HUES48 (cell line): Measurements from ENCODE around the gene DTNBP1.

Source experiments
- H3K27ac ChIP-seq: one replicate; pipeline ENCODE4 v1.7.0; 2013; ENCODE audit warnings: low read depth, low read length, inconsistent platforms
- H3K27me3 ChIP-seq: 2 replicates; pipeline ENCODE4 v1.6.1; 2013; ENCODE audit warnings: mild to moderate bottlenecking, low read length; ENCODE audit not compliant: control insufficient read depth, insufficient read depth
- H3K36me3 ChIP-seq: 2 replicates; pipeline ENCODE4 v1.6.1; 2013; ENCODE audit warnings: low read length; ENCODE audit not compliant: control insufficient read depth, insufficient read depth
- H3K4me1 ChIP-seq: 2 replicates; pipeline ENCODE4 v1.6.1; 2013; ENCODE audit warnings: mild to moderate bottlenecking, low read length; ENCODE audit not compliant: control insufficient read depth, insufficient read depth
- H3K4me3 ChIP-seq: 2 replicates; pipeline ENCODE4 v1.5.1; 2013; ENCODE audit warnings: mild to moderate bottlenecking, low read depth, low read length
- H3K9ac ChIP-seq: 2 replicates; pipeline ENCODE4 v1.6.1; 2013; ENCODE audit warnings: mild to moderate bottlenecking, low read depth, low read length, moderate library complexity
- H3K9me3 ChIP-seq: 2 replicates; pipeline ENCODE4 v1.6.1; 2013; ENCODE audit warnings: low read length; ENCODE audit not compliant: control insufficient read depth, insufficient read depth

Gene DTNBP1

DNA sequence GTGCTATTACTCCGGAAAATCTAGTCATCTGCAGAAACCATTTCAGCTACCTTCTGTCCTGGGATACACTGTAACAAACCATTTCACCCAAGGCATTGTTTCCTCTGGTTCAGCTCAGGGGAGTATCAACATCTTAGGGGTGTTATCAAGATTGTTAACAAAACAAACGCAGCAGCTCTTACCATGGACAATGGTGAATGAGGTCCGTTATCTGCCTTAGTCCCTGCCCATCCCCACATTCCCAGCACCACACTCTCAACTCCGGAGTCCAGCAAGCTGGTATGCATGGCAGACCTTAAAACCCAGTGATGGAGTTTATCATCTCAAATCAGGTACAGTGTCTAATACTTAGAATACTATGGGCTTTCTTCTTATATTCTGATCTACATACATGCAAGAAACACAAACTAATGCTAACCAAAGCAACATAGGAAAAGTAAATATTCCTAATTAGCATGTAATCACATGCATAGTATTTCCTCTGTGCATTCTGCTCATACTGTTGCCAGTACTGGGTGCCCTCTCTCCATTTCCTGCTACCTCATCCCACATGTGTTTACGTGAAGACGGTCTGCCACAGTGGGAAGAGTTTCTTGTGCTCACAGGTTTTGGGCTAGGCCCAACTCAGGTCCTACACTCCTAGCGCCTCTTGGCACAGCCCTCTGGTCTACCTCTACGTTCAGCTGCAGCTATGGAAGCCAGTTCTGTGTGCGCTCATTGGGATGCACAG lies 123.9 kb downstream of the DTNBP1 start:
- H3K4me1 ChIP-seq, result no peaks in the 10 kb centered on the region
- H3K27ac ChIP-seq, result no peak overlapping the region
- no peaks in the 10 kb centered on the region for H3K36me3 ChIP-seq
- 0 out of 2 replicates have a peak, but pooled peaks cover 3% of the 10 kb centered on the region for H3K9me3 ChIP-seq
- no peak overlapping the region for H3K4me3 ChIP-seq
- no peaks in the 10 kb centered on the region for H3K27me3 ChIP-seq
- no peak overlapping the region for H3K9ac ChIP-seq

DNA sequence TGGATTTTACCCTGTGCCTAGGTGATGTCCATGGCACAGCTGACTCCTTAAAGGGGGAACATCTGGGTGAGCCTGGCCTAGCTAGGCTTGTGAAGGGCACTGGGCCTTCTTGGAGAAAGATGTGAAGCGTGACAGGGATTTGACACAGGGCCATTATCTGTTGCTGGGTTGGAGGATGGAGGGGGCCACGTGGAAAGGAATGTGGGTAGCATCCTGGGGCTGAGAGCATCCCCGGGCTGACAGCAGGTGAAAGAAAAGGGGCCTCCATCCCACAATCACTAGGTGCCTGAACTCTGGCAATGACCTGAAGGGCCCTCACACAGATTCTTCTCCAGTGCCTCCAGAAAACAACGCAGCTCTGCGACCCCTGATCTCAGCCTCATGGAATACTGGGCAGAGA lies 124.7 kb downstream of the DTNBP1 start:
- H3K4me3 ChIP-seq, result no peak overlapping the region
- no peaks in the 10 kb centered on the region for H3K4me1 ChIP-seq

DNA sequence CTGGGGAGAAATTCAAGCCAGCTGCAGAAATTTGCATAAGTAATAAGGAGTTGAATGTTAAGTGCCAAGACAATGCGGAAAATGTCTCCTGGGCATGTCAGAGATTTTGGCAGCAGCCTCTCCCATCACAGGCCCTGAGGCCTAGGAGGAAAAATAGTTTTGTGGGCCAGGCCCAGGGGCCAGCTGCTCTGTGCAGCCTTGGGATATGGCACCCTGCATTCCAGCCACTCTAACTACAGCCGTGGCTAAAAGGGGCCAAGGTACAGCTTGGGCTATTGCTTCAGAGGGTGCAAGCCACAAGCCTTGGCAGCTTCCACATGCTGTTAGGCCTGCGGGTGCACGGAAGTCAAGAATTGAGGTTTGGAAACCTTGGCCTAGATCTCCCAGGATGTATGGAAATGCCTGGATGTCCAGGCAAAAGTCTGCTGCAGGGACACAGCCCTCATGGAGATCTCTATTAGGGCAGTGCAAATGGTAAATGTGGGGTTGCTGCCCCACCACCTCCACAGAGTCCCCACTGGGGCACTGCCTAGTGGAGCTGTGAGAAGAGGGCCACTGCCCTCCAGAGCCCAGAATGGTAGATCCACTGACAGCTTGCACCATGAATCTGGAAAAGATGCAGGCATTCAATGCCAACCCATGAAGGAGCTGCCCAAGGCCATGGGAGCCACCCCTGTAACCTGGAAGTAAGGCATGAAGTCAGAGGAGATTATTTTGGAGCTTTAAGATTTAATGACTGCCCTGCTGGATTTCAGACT lies 126.5 kb downstream of the DTNBP1 start:
- Histone ChIP-seq H3K27ac (no peak overlapping the region), H3K4me1 (no peaks in the 10 kb centered on the region), H3K4me3 (no peak overlapping the region), H3K36me3 (peaks cover 4% of the 10 kb centered on the region), H3K27me3 (no peaks in the 10 kb centered on the region), H3K9me3 (no peaks in the 10 kb centered on the region), H3K9ac (no peak overlapping the region)

More for the DNA sequence above, 124.7 kb downstream of the DTNBP1 start:
- Histone ChIP-seq H3K9me3 (no peaks in the 10 kb centered on the region), H3K27me3 (no peaks in the 10 kb centered on the region), H3K27ac (no peak overlapping the region), H3K9ac (no peak overlapping the region), H3K36me3 (no peaks in the 10 kb centered on the region)

DNA sequence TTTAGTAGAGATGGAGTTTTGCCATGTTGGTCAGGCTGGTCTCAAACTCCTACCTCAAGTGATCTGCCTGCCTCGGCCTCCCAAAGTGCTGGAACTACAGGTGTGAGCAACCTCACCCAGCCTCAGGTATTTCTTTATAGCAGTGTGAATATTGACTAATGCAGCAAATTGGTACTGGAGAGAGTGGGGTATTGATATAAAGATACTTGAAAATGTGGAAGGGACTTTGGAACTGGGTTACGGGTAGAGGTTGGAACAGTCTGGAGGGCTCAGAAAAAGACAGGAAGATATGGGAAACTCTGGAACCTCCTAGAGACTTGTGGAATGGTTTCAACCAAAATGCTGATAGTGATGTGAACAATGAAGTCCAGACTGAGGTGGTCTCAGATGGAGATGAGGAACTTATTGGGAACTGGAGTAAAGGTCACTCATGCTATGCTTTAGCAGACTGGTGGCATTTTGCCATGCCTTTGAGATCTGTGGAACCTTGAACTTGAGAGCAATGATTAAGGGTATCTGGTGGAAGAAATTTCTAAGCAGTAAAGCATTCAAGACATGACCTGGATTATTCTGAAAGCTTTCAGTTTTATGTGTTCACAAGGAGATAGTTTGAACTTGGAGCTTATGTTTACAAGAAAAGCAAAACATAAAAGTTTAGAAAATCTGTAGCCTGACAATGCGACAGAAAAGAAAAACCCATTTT lies 127.2 kb downstream of the DTNBP1 start:
- no peaks in the 10 kb centered on the region for H3K9me3 ChIP-seq
- H3K4me3 ChIP-seq, result no peak overlapping the region
- H3K9ac ChIP-seq, result no peak overlapping the region
- peaks cover 4% of the 10 kb centered on the region for H3K36me3 ChIP-seq
- no peaks in the 10 kb centered on the region for H3K27me3 ChIP-seq
- no peaks in the 10 kb centered on the region for H3K4me1 ChIP-seq
- H3K27ac ChIP-seq, result no peak overlapping the region

DNA sequence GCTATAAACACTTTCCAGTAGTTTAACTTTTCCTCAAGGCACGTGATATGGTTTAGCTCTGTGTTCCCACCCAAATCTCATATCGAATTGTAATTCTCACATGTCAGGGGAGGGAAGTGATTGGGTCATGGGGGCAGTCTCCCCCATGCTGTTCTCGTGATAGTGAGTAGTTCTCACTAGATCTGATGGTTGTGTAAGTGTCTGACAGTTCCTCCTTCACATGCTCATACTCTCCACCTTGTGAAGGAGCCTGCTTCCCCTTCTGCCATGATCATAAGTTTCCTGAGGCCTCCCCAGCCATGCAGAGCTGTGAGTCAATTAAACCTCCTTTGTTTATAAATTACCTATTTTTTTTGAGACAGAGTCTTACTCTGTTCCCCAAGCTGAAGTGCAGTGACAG lies 127.9 kb downstream of the DTNBP1 start:
- Histone ChIP-seq H3K9me3 (no peaks in the 10 kb centered on the region), H3K27ac (no peak overlapping the region), H3K27me3 (no peaks in the 10 kb centered on the region), H3K36me3 (peaks cover 4% of the 10 kb centered on the region), H3K9ac (no peak overlapping the region), H3K4me3 (no peak overlapping the region), H3K4me1 (no peaks in the 10 kb centered on the region)

DNA sequence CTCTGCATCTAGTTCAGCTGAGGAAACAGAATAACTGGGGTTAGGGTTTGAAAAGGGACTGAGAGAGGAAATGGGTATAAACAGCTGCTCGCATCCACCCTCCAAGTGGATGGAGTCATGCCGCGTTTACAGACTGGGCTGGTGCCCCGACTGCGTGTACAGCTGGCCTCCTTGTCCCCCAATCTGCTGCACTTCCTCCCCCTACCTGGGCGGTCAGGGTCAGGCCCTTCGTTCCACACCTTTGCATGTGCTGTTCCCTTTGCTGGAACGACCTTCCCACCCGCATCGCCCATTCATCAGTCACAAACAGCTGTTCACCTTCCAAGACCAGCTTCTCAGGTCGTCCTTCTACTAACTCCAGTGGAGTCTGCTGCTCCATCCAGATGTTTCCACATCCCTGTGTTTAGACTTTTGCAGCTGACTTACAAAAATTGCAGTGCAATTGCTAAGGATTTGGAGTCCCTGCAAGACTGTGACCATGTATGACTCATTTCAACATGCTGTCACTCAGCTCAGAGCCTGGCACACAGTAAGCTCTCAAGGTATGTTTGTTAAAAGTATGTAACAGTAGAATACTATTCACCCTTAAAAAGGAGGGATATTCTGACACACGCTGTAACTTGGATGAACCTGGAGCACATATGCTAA lies 129.3 kb downstream of the DTNBP1 start:
- Histone ChIP-seq H3K9ac (no peak overlapping the region), H3K4me3 (no peak overlapping the region), H3K9me3 (no peaks in the 10 kb centered on the region), H3K4me1 (no peaks in the 10 kb centered on the region), H3K27ac (no peak overlapping the region), H3K36me3 (peaks cover 4% of the 10 kb centered on the region), H3K27me3 (no peaks in the 10 kb centered on the region)

DNA sequence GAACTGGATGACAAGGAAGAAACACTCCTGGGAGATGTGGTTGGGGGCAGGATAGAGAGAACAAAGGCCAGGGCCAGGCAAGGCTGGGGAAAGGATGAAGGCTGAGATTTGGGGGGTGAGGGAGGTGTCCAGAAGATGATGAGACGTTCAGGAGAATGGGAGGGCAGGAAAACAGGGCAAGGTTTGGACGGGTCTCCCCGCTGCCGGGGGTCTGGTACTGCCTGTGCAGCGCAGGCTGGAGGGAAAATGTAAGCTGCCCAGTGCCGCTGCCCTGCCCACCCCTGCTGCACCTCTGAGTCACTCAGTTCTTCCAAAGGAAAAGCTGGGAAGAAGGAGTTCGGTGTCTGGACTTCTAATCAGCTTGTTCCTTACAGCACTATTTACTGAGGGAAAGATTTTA lies 130.9 kb downstream of the DTNBP1 start:
- Histone ChIP-seq H3K36me3 (peaks cover 4% of the 10 kb centered on the region), H3K9ac (no peak overlapping the region), H3K9me3 (peaks cover 6% of the 10 kb centered on the region; the same call in 1 of the 2 replicates), H3K4me1 (no peaks in the 10 kb centered on the region), H3K27me3 (no peaks in the 10 kb centered on the region), H3K27ac (no peak overlapping the region), H3K4me3 (no peak overlapping the region)

DNA sequence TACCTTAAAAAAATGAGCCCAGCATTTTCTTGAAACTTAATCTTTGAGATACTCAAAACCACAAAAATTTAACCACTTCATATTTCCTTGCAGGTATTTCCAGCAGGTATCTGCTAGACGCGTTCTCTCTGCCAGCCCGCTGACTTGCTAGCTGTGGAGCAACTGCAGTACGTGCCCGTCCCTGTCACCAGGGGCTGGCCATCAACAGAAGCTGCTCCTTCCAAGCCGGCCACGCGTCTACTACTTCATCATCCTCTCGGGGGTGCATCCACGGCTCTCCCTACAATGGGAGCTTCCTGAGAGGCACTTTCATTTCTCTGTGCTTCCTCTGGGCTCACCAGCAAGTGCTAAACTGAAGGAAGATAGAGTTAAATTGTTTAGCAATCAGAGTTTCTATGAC lies 132.4 kb downstream of the DTNBP1 start:
- no peak overlapping the region for H3K9ac ChIP-seq
- peaks cover 4% of the 10 kb centered on the region for H3K36me3 ChIP-seq
- H3K4me1 ChIP-seq, result no peaks in the 10 kb centered on the region
- peaks cover 10% of the 10 kb centered on the region for H3K9me3 ChIP-seq
- H3K4me3 ChIP-seq, result no peak overlapping the region
- no peak overlapping the region for H3K27ac ChIP-seq
- no peaks in the 10 kb centered on the region for H3K27me3 ChIP-seq

DNA sequence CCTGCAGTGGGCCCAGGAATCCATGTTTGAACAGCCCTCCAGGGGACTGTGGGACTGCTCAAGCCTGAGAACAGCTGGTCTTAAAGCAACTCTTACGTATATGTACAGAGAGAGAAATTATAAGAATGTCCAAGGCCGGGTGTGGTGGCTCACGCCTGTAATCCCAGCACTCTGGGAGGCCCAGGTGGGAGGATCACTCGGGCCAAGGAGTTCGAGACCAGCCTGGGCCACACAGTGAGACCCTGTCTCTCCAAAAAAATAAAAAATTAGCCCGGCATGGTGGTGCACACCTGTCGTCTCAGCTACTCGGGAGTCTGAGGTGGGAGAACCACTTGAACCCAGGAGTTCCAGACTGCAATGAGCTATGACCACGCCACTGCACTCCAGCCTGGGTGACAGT lies 134.0 kb downstream of the DTNBP1 start:
- Histone ChIP-seq H3K4me1 (no peaks in the 10 kb centered on the region), H3K36me3 (peaks cover 8% of the 10 kb centered on the region), H3K9ac (no peak overlapping the region), H3K4me3 (no peak overlapping the region), H3K9me3 (peaks cover 10% of the 10 kb centered on the region), H3K27me3 (no peaks in the 10 kb centered on the region), H3K27ac (no peak overlapping the region)

DNA sequence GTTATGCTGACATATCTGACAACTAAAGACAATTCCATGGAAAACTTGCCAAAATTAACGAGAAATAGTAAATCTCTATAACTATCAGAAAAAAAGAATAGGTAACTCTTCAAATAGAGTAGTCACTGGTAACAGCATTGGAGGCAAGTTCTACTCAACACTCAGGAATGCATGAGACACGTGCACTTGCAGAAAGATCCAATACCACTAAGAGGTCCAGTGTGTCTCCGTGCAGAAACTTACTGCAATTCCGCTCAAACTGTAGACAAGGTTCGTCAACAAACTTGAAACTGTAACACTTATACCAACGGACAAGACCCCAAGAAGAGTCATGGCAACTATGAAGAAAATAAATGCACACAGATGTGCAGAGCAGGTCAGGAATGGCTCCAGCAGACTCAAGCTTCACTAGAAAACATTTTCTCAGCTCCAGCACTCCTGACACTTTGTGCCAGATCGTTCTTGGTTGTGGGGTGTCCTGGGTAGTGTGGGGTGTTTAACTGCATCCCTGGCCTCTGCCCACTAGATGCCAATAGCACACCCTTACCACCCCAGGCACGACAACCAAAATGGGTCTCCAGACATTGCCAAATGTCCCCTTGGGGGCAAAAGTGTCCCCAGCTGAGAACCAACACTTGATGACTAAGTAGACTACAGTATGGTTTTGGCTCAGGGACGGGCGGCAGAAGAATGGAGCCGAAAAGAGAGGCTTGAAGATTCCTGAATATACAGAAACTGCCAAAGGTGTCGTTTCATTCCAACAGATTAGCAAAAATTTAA lies 134.8 kb downstream of the DTNBP1 start:
- Histone ChIP-seq H3K36me3 (peaks cover 16% of the 10 kb centered on the region), H3K27ac (no peak overlapping the region), H3K27me3 (no peaks in the 10 kb centered on the region), H3K9ac (no peak overlapping the region), H3K4me3 (no peak overlapping the region), H3K9me3 (peaks cover 10% of the 10 kb centered on the region), H3K4me1 (no peaks in the 10 kb centered on the region)
